H1 (cell line): ENCODE results near the gene POFUT2. TPM values are rescaled to one million over a fixed set of nuclear protein-coding genes. Genes with fewer than 3 reads are reported as not detected.

ENCODE experiments used
- CHD1 ChIP-seq: IDR thresholded peaks from 2 replicates; pipeline ENCODE4 v1.6.1; 2012; ENCODE audit warnings: low read depth, low read length, improper control_type of control experiment
- CHD2 ChIP-seq: IDR thresholded peaks from 2 replicates; pipeline ENCODE4 v1.6.1; 2012; ENCODE audit warnings: low read length, improper control_type of control experiment
- CHD7 ChIP-seq: fragments of 300-600 bp; sonication (generic); IDR thresholded peaks from 2 replicates; pipeline ENCODE4 v1.7.1; 2012; ENCODE audit warnings: low read length, moderate library complexity, mild to moderate bottlenecking, inconsistent platforms; ENCODE audit not compliant: insufficient replicate concordance
- CREB1 ChIP-seq: IDR thresholded peaks from 2 replicates; pipeline ENCODE4 v1.6.1; 2012; ENCODE audit warnings: inconsistent platforms
- EZH2 ChIP-seq: fragments of 200-600 bp; sonication (generic); IDR thresholded peaks from 2 replicates; pipeline ENCODE4 v1.7.1; 2012; ENCODE audit warnings: low read depth, mild to moderate bottlenecking, moderate library complexity, low read length, inconsistent platforms; ENCODE audit not compliant: severe bottlenecking
- FOSL1 ChIP-seq: IDR thresholded peaks from 2 replicates; pipeline ENCODE4 v1.6.1; 2011; ENCODE audit warnings: mild to moderate bottlenecking, low read depth, low read length, moderate library complexity; ENCODE audit not compliant: insufficient read depth
- HDAC2 ChIP-seq, 2 experiments: fragments of 300-600 bp in 1 of 2; sonication (generic) in 1 of 2; IDR thresholded peaks; 2 replicates each; pipeline ENCODE4 v1.6.1; 2011 to 2012; ENCODE audit warnings: low read depth in 2 of 2, low read length in 2 of 2, mild to moderate bottlenecking in 2 of 2, moderate library complexity in 2 of 2, borderline replicate concordance in 1 of 2, inconsistent platforms in 1 of 2
- HDAC6 ChIP-seq: IDR thresholded peaks from one replicate; pipeline ENCODE4 v1.7.1; 2012; ENCODE audit warnings: low read depth, mild to moderate bottlenecking, inconsistent platforms, low read length, moderate library complexity
- RFX5 ChIP-seq: IDR thresholded peaks from 2 replicates; pipeline ENCODE4 v1.6.1; 2011; ENCODE audit warnings: low read depth, low read length, improper control_type of control experiment, borderline replicate concordance
- SP1 ChIP-seq: IDR thresholded peaks from 2 replicates; pipeline ENCODE4 v1.6.1; 2011; ENCODE audit warnings: low read depth, low read length
- polyA plus RNA-seq, 7 experiments: library from polyadenylated mRNA; depleted of rRNA in 3 of 7; stranded (reverse) in 5 of 7; unstranded in 2 of 7; fragments of >200 nt in 5 of 7; fragments of 200-250 nt in 2 of 7; gene quantifications; 1 replicate in 5 of 7; 2 replicates in 1 of 7; 4 replicates in 1 of 7; pipeline versions ENCODE4 v1.2.1 to v1.2.3, GENCODE V29; 2011 to 2013; ENCODE audit warnings: missing spikeins in 2 of 7, mixed read lengths in 2 of 7
- total RNA-seq: library from RNA; stranded (reverse); fragmentation: NEBNext Ultra II Directional; extraction: Animal tissue kit (Norgen Biotek cat#: 25700); gene quantifications from 2 replicates; pipeline ENCODE4 v1.2.1, GENCODE V29; 2021

POFUT2 gene
- total and polyA plus RNA-seq, 2 of the 8 experiments (the other 6 are each of a cell fraction or from before 2014, with no cell fraction given) = 13.7 to 32.1 TPM

GRCh38 chr21:45299026-45299863 is 11.6 kb upstream of the POFUT2 start (continued):
- TF ChIP-seq CHD7 = no peak
- TF ChIP-seq CHD1 = no peak
- no peak for TF ChIP-seq HDAC2 (IDR thresholded peaks at IDR 0.05; ENCODE audit: borderline replicate concordance in 1 of 2, low read depth in 2 of 2, low read length in 2 of 2)
- TF ChIP-seq RFX5 = no peak
- no peak for TF ChIP-seq FOSL1
- no peak for TF ChIP-seq CREB1
- no peak for TF ChIP-seq EZH2
- TF ChIP-seq CHD2 = no peak
- TF ChIP-seq SP1 = no peak
- no peak for TF ChIP-seq HDAC6
- TF ChIP-seq, all 59 proteins: peak for 0
